Neural cell (in vitro differentiated cells): ENCODE data around the gene TMEFF2.

Experiments used
- EP300 ChIP-seq: fragments of 450-650 bp; conservative IDR thresholded peaks from 2 replicates; pipeline ENCODE4 v1.6.1; 2014; ENCODE audit warnings: antibody characterized with exemption, mild to moderate bottlenecking, moderate library complexity; ENCODE audit not compliant: poor library complexity, severe bottlenecking
- EZH2 ChIP-seq: fragments of 200-600, 300-800 bp; shearing (Covaris generic), sonication (generic); IDR thresholded peaks from 2 replicates; pipeline ENCODE4 v1.6.1; 2014; ENCODE audit warnings: antibody characterized with exemption, low read length, borderline replicate concordance, mild to moderate bottlenecking; ENCODE audit not compliant: insufficient read depth, poor library complexity, severe bottlenecking
- POLR2AphosphoS5 ChIP-seq: IDR thresholded peaks from 2 replicates; pipeline ENCODE4 v1.6.1; 2012
- RAD21 ChIP-seq: fragments of 450-650 bp; conservative IDR thresholded peaks from 2 replicates; pipeline ENCODE4 v1.6.1; 2014; ENCODE audit warnings: antibody characterized with exemption, mild to moderate bottlenecking, moderate library complexity
- TAF1 ChIP-seq: IDR thresholded peaks from 2 replicates; pipeline ENCODE4 v1.6.1; 2012; ENCODE audit warnings: low read depth
- TF ChIP-seq, protein P1 (sequence below): fragments of 450-650 bp; IDR thresholded peaks from 2 replicates; pipeline ENCODE4 v1.5.1; 2014; ENCODE audit warnings: antibody characterized with exemption, mild to moderate bottlenecking, moderate library complexity; ENCODE audit not compliant: poor library complexity, severe bottlenecking
- TF ChIP-seq, protein P2 (sequence below): IDR thresholded peaks from 2 replicates; pipeline ENCODE4 v1.6.1; 2012; ENCODE audit warnings: borderline replicate concordance

- TF ChIP-seq, protein P1, sequence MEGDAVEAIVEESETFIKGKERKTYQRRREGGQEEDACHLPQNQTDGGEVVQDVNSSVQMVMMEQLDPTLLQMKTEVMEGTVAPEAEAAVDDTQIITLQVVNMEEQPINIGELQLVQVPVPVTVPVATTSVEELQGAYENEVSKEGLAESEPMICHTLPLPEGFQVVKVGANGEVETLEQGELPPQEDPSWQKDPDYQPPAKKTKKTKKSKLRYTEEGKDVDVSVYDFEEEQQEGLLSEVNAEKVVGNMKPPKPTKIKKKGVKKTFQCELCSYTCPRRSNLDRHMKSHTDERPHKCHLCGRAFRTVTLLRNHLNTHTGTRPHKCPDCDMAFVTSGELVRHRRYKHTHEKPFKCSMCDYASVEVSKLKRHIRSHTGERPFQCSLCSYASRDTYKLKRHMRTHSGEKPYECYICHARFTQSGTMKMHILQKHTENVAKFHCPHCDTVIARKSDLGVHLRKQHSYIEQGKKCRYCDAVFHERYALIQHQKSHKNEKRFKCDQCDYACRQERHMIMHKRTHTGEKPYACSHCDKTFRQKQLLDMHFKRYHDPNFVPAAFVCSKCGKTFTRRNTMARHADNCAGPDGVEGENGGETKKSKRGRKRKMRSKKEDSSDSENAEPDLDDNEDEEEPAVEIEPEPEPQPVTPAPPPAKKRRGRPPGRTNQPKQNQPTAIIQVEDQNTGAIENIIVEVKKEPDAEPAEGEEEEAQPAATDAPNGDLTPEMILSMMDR = no peak
- TF ChIP-seq POLR2AphosphoS5 (no peak), TAF1 (no peak), EZH2 (no peak), EP300 (no peak), RAD21 (no peak)
- TF ChIP-seq, protein P2, sequence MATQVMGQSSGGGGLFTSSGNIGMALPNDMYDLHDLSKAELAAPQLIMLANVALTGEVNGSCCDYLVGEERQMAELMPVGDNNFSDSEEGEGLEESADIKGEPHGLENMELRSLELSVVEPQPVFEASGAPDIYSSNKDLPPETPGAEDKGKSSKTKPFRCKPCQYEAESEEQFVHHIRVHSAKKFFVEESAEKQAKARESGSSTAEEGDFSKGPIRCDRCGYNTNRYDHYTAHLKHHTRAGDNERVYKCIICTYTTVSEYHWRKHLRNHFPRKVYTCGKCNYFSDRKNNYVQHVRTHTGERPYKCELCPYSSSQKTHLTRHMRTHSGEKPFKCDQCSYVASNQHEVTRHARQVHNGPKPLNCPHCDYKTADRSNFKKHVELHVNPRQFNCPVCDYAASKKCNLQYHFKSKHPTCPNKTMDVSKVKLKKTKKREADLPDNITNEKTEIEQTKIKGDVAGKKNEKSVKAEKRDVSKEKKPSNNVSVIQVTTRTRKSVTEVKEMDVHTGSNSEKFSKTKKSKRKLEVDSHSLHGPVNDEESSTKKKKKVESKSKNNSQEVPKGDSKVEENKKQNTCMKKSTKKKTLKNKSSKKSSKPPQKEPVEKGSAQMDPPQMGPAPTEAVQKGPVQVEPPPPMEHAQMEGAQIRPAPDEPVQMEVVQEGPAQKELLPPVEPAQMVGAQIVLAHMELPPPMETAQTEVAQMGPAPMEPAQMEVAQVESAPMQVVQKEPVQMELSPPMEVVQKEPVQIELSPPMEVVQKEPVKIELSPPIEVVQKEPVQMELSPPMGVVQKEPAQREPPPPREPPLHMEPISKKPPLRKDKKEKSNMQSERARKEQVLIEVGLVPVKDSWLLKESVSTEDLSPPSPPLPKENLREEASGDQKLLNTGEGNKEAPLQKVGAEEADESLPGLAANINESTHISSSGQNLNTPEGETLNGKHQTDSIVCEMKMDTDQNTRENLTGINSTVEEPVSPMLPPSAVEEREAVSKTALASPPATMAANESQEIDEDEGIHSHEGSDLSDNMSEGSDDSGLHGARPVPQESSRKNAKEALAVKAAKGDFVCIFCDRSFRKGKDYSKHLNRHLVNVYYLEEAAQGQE = no peak
These were observed 140.8 kb downstream of the TMEFF2 start for GRCh38 chr2:192053921-192054320.
